SK-N-SH (cell line): ENCODE measurements around the gene PPP2R5C. TPM values are rescaled to one million over a fixed set of nuclear protein-coding genes. Genes with fewer than 3 reads are reported as not detected.

ENCODE experiments used
- CTCF ChIA-PET: fragments of 300-600, 350-600 bp; formaldehyde crosslinking; extraction: SDS; loops from one replicate; lab custom pipeline; 2021; lab: Yijun Ruan, JAX
- POLR2A ChIA-PET: fragments of 350-600 bp; sonication (Branson Sonifier 250); formaldehyde crosslinking; extraction: SDS; loops from one replicate; lab custom pipeline; 2020; ENCODE audit warnings: antibody characterized with exemption, inconsistent platforms; lab: Yijun Ruan, JAX
- DNase-seq: peaks from one replicate; pipeline ENCODE4 v3.0.0; 2012
- H2AFZ ChIP-seq: fragments of 200-600 bp; sonication (generic); 2 replicates; pipeline ENCODE4 v1.8.1; 2016; ENCODE audit warnings: antibody characterized with exemption, mild to moderate bottlenecking, low read depth
- H3F3A ChIP-seq: fragments of 200-600 bp; sonication (generic); replicated peaks from 2 replicates; pipeline ENCODE3; 2016; ENCODE audit warnings: antibody characterized with exemption, mild to moderate bottlenecking; ENCODE audit not compliant: insufficient read depth
- H3K27ac ChIP-seq, 2 experiments: fragments of 200-500 bp in 1 of 2; fragments of 200-600 bp in 1 of 2; sonication (Bioruptor generic) in 1 of 2; sonication (generic), shearing (Covaris generic) in 1 of 2; 2 replicates each; pipeline versions ENCODE4 v1.5.1 to v1.6.1; 2014 to 2016; ENCODE audit warnings: low read depth in 2 of 2, inconsistent platforms in 1 of 2, low read length in 1 of 2, mild to moderate bottlenecking in 1 of 2, mixed read lengths in 1 of 2
- H3K27me3 ChIP-seq: fragments of 200-600 bp; sonication (generic), shearing (Covaris generic); 2 replicates; pipeline ENCODE4 v1.6.1; 2016; ENCODE audit warnings: mixed run types; ENCODE audit not compliant: insufficient read depth
- H3K36me3 ChIP-seq, 2 experiments: fragments of 200-500 bp in 1 of 2; fragments of 200-600 bp in 1 of 2; sonication (Bioruptor generic) in 1 of 2; sonication (generic) in 1 of 2; replicated peaks in 1 of 2; 2 replicates each; pipeline versions ENCODE3 to v1.5.1; 2014 to 2016; ENCODE audit warnings: low read length in 1 of 2, mild to moderate bottlenecking in 1 of 2; ENCODE audit not compliant: insufficient read depth in 2 of 2, control insufficient read depth in 1 of 2
- H3K4me1 ChIP-seq, 2 experiments: fragments of 200-500 bp in 1 of 2; fragments of 200-600 bp in 1 of 2; sonication (Bioruptor generic) in 1 of 2; sonication (generic), shearing (Covaris generic) in 1 of 2; 2 replicates each; pipeline versions ENCODE4 v1.5.1 to v1.6.1; 2014 to 2016; ENCODE audit warnings: low read depth in 1 of 2, low read length in 1 of 2, mixed run types in 1 of 2; ENCODE audit not compliant: insufficient read depth in 2 of 2, control insufficient read depth in 1 of 2
- H3K4me2 ChIP-seq: fragments of 200-600 bp; sonication (generic), shearing (Covaris generic); 2 replicates; pipeline ENCODE4 v1.6.1; 2017; ENCODE audit warnings: mixed run types
- H3K4me3 ChIP-seq, 2 experiments: fragments of 200-500 bp in 1 of 2; fragments of 200-600 bp in 1 of 2; sonication (Bioruptor generic) in 1 of 2; sonication (generic), shearing (Covaris generic) in 1 of 2; 2 replicates each; pipeline versions ENCODE4 v1.5.1 to v1.8.1; 2014 to 2016; ENCODE audit warnings: low read depth in 2 of 2, inconsistent platforms in 1 of 2, low read length in 1 of 2, mild to moderate bottlenecking in 1 of 2, mixed read lengths in 1 of 2, moderate library complexity in 1 of 2
- H3K79me2 ChIP-seq: fragments of 200-600 bp; sonication (generic); 2 replicates; pipeline ENCODE4 v1.8.1; 2017; ENCODE audit warnings: mild to moderate bottlenecking; ENCODE audit not compliant: insufficient read depth
- H3K9ac ChIP-seq: fragments of 200-600 bp; sonication (generic); 2 replicates; pipeline ENCODE4 v1.6.1; 2017; ENCODE audit warnings: mixed run types
- H3K9me2 ChIP-seq: fragments of 200-600 bp; sonication (generic); 2 replicates; pipeline ENCODE4 v1.6.1; 2017; ENCODE audit warnings: mixed run types
- H3K9me3 ChIP-seq: fragments of 200-600 bp; sonication (generic); 2 replicates; pipeline ENCODE4 v1.6.1; 2017; ENCODE audit warnings: mixed run types, mild to moderate bottlenecking, moderate library complexity
- H4K20me1 ChIP-seq: fragments of 200-600 bp; sonication (generic); 2 replicates; pipeline ENCODE4 v1.6.1; 2017; ENCODE audit warnings: mild to moderate bottlenecking, mixed run types; ENCODE audit not compliant: insufficient read depth
- GATA2 ChIP-seq: sonication (generic); formaldehyde crosslinking; IDR thresholded peaks from 2 replicates; pipeline ENCODE4 v1.5.0; 2020; ENCODE audit warnings: mild to moderate bottlenecking, missing genetic modification reagents
- MEF2A ChIP-seq: IDR thresholded peaks from 2 replicates; pipeline ENCODE4 v1.4.0; 2012; ENCODE audit warnings: low read depth, borderline replicate concordance
- MXI1 ChIP-seq: IDR thresholded peaks from 2 replicates; pipeline ENCODE4 v1.6.1; 2012; ENCODE audit warnings: mild to moderate bottlenecking, low read depth, low read length, improper control_type of control experiment
- NFIC ChIP-seq: IDR thresholded peaks from 2 replicates; pipeline ENCODE4 v1.4.0; 2012; ENCODE audit warnings: borderline replicate concordance
- RAD21 ChIP-seq: IDR thresholded peaks from 2 replicates; pipeline ENCODE4 v1.6.1; 2012; ENCODE audit warnings: mild to moderate bottlenecking, low read length
- RCOR1 ChIP-seq: fragments of 150-350 bp; IDR thresholded peaks from 2 replicates; pipeline ENCODE4 v1.6.1; 2017; ENCODE audit warnings: antibody characterized with exemption, low read length
- SIN3A ChIP-seq: IDR thresholded peaks from 2 replicates; pipeline ENCODE4 v1.6.1; 2012; ENCODE audit warnings: low read depth, mild to moderate bottlenecking, low read length, moderate library complexity, borderline replicate concordance
- SMC3 ChIP-seq: IDR thresholded peaks from 2 replicates; pipeline ENCODE4 v1.6.1; 2012; ENCODE audit warnings: low read depth, low read length, improper control_type of control experiment
- TAF1 ChIP-seq: IDR thresholded peaks from 2 replicates; pipeline ENCODE4 v1.6.1; 2012; ENCODE audit warnings: low read depth, mild to moderate bottlenecking, low read length, moderate library complexity, borderline replicate concordance
- WGBS: methylation state at CpG from one replicate; pipeline ENCODE4 v1.1.6; 2017; ENCODE audit warnings: low lambda C conversion rate; 5-methylcytosine and 5-hydroxymethylcytosine counted together
- polyA plus RNA-seq, 3 experiments: library from polyadenylated mRNA; depleted of rRNA; stranded (reverse); fragments of >200 nt; gene quantifications; 2 replicates each; pipeline ENCODE4 v1.2.3, GENCODE V29; 2012
- TF ChIP-seq, protein P1 (sequence below): fragments of 150-350 bp; IDR thresholded peaks from 2 replicates; pipeline ENCODE4 v1.6.1; 2016; ENCODE audit warnings: mild to moderate bottlenecking, low read depth, low read length
- TF ChIP-seq, protein P2 (sequence below): IDR thresholded peaks from 2 replicates; pipeline ENCODE4; 2012

Gene PPP2R5C
- polyA plus RNA-seq, 1 of the 3 experiments (the other 2 are of a cell fraction) = 43.7 TPM

DNA sequence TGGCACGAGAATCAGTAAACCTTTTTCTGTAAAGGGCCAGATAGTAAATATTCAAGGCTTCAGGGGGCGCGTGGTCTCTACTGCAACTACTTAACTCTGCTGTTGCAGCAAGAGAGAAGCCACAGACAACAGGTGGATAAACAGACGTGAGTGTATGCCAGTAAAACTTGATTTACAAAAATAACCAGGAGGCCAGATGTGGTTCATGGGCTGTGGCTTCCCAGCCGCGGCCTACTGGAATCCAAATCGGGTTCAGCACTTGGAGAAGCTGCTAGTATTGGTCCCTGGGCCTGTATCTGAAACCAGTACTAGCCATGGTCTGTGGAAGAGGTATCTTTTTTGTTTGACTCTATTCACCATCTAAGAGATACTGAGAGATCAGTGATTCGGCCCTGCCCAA lies 13.3 kb downstream of the PPP2R5C start:
- peaks cover 0 to 7% of the 10 kb centered on the region in 2 experiments for H3K36me3 ChIP-seq
- H2AFZ ChIP-seq = no peak overlapping the region
- H3K9me3 ChIP-seq = no peaks in the 10 kb centered on the region
- H4K20me1 ChIP-seq = peaks cover 6% of the 10 kb centered on the region; the same call in 1 of the 2 replicates
- POLR2A ChIA-PET = interaction anchor here (1.3 kb wide), 1 partner anchor 35 kb away, joined by 4 read pairs; no protein-coding TSS in a partner anchor
- no peak overlapping the region for H3K9ac ChIP-seq
- WGBS = 79% methylated on average over 7 of the region's 8 CpGs
- peaks cover 4% of the 10 kb centered on the region; the same call in 1 of the 2 replicates for H3K79me2 ChIP-seq
- peaks cover 0 to 27% of the 10 kb centered on the region in 2 experiments; a peak in 1 of 4 replicates for H3K4me1 ChIP-seq
- H3K4me3 ChIP-seq = no peak overlapping the region
- CTCF ChIA-PET = interaction anchor here (0.7 to 0.9 kb wide), 2 partner anchors 68 to 125 kb away, joined by 3 read pairs; no protein-coding TSS in a partner anchor
- no peak for DNase-seq
- H3K27me3 ChIP-seq = no peaks in the 10 kb centered on the region
- TF ChIP-seq RAD21 (peak; percentile 9; the same call in 1 of the 2 replicates), RCOR1 (no peak)
- H3F3A ChIP-seq = peaks cover 4% of the 10 kb centered on the region
- H3K27ac ChIP-seq = peak overlapping the region in 1 of 2 experiments; percentile 51; a peak in 1 of 4 replicates
- no peak overlapping the region for H3K4me2 ChIP-seq
- H3K9me2 ChIP-seq = no peaks in the 10 kb centered on the region

DNA sequence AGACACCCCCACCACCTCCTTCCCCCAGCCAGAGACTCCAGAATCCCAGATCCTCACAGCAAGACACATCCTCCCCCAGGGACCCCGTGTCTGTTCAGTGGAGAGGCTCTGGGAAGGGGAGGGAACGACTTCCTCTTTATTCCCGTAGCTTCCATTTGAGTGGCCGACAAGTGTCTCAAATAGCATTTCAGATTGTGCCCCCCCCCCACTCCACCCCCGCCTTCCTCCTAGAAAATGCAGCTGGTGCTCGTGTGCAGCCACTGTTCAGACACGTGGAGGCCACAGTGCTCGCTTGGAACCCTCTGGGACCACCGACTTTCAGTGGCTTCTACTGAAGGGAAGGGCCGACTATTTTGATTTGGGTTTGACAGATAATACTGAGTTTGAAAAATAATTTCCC lies 14.3 kb downstream of the PPP2R5C start:
- peaks cover 0 to 7% of the 10 kb centered on the region in 2 experiments for H3K36me3 ChIP-seq
- no peaks in the 10 kb centered on the region for H3K9me3 ChIP-seq
- H3K9ac ChIP-seq = no peak overlapping the region
- TF ChIP-seq SMC3 (no peak), NFIC (no peak), TAF1 (no peak), GATA2 (CRISPR knock-in tag) (no peak), MEF2A (no peak), RAD21 (no peak), SIN3A (no peak), RCOR1 (no peak), MXI1 (no peak)
- TF ChIP-seq, protein P1, sequence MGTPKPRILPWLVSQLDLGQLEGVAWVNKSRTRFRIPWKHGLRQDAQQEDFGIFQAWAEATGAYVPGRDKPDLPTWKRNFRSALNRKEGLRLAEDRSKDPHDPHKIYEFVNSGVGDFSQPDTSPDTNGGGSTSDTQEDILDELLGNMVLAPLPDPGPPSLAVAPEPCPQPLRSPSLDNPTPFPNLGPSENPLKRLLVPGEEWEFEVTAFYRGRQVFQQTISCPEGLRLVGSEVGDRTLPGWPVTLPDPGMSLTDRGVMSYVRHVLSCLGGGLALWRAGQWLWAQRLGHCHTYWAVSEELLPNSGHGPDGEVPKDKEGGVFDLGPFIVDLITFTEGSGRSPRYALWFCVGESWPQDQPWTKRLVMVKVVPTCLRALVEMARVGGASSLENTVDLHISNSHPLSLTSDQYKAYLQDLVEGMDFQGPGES = no peak
- TF ChIP-seq, protein P2, sequence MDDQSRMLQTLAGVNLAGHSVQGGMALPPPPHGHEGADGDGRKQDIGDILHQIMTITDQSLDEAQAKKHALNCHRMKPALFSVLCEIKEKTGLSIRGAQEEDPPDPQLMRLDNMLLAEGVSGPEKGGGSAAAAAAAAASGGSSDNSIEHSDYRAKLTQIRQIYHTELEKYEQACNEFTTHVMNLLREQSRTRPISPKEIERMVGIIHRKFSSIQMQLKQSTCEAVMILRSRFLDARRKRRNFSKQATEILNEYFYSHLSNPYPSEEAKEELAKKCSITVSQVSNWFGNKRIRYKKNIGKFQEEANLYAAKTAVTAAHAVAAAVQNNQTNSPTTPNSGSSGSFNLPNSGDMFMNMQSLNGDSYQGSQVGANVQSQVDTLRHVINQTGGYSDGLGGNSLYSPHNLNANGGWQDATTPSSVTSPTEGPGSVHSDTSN = no peak
- TF ChIP-seq, all 33 proteins: peak for 0
- WGBS = 88% methylated on average over 10 of the region's 10 CpGs
- H2AFZ ChIP-seq = no peak overlapping the region
- ChIA-PET CTCF (no interaction called here), POLR2A (no interaction called here)
- H3K27me3 ChIP-seq = no peaks in the 10 kb centered on the region
- H3F3A ChIP-seq = no peaks in the 10 kb centered on the region
- H3K4me2 ChIP-seq = no peak overlapping the region
- peaks cover 0 to 24% of the 10 kb centered on the region in 2 experiments; a peak in 1 of 4 replicates for H3K4me1 ChIP-seq
- H3K9me2 ChIP-seq = no peaks in the 10 kb centered on the region
- no peak for DNase-seq
- peak overlapping the region in 1 of 2 experiments; percentile 51; a peak in 1 of 4 replicates for H3K27ac ChIP-seq
- H3K4me3 ChIP-seq = no peak overlapping the region
- H3K79me2 ChIP-seq = peaks cover 4% of the 10 kb centered on the region; the same call in 1 of the 2 replicates
- 0 out of 2 replicates have a peak, but pooled peaks cover 4% of the 10 kb centered on the region for H4K20me1 ChIP-seq
